ENCODE results near the gene MTHFD1L. TPM values are rescaled to one million over a fixed set of nuclear protein-coding genes. Genes with fewer than 3 reads are reported as not detected.

MTHFD1L gene
- total RNA-seq, 2 donors from 2014 or later = 3.1 to 18.7 TPM

DNA sequence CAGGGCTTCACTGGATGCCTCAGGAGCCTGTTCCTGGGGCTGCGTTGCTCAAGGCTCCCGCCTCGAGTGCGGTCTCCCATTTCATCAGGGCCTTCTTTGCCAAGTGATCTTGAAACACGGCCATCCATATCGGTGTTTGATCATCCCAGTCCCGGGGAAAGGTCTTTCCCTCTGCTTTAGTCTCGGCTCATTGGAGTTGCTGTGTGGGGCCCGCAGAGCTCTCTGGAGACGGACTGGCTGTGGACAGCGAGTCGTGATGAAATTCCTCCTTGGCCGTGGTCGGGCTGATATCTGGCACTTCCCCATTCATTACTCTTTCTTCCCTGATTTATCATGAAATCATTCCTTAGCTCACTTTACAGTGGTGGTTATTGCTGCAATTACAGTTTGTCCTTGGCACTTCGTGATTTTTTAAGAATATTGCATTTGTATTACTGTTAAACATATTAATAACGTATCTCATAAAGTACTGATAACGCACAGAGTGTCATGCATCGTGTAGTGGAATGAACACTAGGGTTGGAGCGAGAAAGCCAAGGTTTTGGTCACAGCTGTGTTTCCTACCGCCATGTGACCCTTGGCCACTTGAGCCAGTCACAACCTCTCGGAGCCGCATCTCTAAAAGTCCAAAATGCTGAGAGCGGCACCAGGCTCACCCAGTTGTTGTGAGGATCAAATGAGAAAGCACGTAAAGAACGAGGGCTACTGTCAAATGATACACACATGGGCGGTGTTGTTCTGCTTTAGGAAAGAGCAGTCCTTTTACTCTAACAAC is 71.8 kb downstream of the MTHFD1L start:
- no peaks in the 10 kb centered on the region for H3K27me3 ChIP-seq (replicated peaks; ENCODE audit: insufficient read depth)
- 69% methylated on average over 26 of the region's 26 CpGs for WGBS
- H3K4me1 ChIP-seq (replicated peaks) = no peaks in the 10 kb centered on the region
- TF ChIP-seq, protein P1, sequence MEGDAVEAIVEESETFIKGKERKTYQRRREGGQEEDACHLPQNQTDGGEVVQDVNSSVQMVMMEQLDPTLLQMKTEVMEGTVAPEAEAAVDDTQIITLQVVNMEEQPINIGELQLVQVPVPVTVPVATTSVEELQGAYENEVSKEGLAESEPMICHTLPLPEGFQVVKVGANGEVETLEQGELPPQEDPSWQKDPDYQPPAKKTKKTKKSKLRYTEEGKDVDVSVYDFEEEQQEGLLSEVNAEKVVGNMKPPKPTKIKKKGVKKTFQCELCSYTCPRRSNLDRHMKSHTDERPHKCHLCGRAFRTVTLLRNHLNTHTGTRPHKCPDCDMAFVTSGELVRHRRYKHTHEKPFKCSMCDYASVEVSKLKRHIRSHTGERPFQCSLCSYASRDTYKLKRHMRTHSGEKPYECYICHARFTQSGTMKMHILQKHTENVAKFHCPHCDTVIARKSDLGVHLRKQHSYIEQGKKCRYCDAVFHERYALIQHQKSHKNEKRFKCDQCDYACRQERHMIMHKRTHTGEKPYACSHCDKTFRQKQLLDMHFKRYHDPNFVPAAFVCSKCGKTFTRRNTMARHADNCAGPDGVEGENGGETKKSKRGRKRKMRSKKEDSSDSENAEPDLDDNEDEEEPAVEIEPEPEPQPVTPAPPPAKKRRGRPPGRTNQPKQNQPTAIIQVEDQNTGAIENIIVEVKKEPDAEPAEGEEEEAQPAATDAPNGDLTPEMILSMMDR (IDR thresholded peaks at IDR 0.05) = no peak
- TF ChIP-seq POLR2AphosphoS5 (IDR thresholded peaks at IDR 0.05) = no peak
- TF ChIP-seq POLR2A (IDR thresholded peaks at IDR 0.05) = no peak
- no peak for DNase-seq (ENCODE audit: low spot score)
- no peaks in the 10 kb centered on the region for H3K36me3 ChIP-seq
- H3K4me3 ChIP-seq = no peak overlapping the region
- no peaks in the 10 kb centered on the region for H3K9me3 ChIP-seq
- H3K27ac ChIP-seq = no peak overlapping the region
- intact Hi-C loops (cut with DNase I) = no loop called here

DNA sequence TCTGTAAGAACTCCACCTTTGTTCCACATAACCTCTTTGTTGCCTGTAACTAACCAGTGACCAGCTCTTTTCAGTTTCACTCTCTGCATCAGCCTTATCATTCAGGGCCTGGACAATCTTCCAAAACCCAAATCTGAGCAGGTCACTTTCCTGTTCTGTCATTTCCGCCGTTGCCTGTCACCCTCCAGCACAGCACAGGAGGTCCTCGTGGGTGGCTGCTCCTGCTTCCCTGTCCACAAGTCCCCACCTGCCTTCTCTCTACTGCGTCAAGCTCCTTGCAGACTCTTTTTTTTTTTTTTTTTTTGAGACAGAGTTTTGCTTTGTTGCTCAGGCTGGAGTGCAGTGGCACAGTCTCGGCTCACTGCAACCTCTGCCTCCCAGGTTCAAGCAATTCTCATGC is 73.9 kb downstream of the MTHFD1L start:
- 60% methylated on average over 5 of the region's 5 CpGs for WGBS
- Histone ChIP-seq H3K27me3 (replicated peaks; ENCODE audit: insufficient read depth) (no peaks in the 10 kb centered on the region), H3K4me3 (no peak overlapping the region), H3K4me1 (replicated peaks) (no peaks in the 10 kb centered on the region), H3K27ac (no peak overlapping the region), H3K36me3 (no peaks in the 10 kb centered on the region), H3K9me3 (no peaks in the 10 kb centered on the region)
- intact Hi-C loops (cut with DNase I) = no loop called here
- TF ChIP-seq, protein P1 (IDR thresholded peaks at IDR 0.05) = no peak
- no peak for TF ChIP-seq POLR2A (IDR thresholded peaks at IDR 0.05)
- TF ChIP-seq POLR2AphosphoS5 (IDR thresholded peaks at IDR 0.05) = no peak
- no peak for DNase-seq (ENCODE audit: low spot score)

DNA sequence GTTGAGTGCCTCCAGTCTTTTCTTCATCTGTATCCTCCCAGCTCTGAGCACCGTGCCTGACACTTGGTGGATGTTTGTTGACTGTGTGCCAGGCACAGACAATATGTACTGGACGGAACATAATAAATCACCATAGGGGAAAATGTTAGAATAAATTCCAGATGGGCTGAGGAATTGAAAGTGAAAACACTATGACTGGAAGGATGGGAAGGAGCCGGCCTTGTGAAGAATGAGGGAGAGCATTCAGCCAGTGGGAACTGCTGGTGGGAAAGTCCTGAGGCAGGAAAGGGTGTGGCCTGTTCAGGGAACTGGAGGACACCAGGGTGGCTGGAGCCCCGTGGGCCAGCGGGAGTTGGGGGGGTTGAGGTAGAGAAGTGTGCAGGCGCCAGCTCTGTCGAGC is 75.4 kb downstream of the MTHFD1L start:
- no peak for TF ChIP-seq POLR2AphosphoS5 (IDR thresholded peaks at IDR 0.05)
- TF ChIP-seq, protein P1 (IDR thresholded peaks at IDR 0.05) = no peak
- TF ChIP-seq POLR2A (IDR thresholded peaks at IDR 0.05) = no peak

DNA sequence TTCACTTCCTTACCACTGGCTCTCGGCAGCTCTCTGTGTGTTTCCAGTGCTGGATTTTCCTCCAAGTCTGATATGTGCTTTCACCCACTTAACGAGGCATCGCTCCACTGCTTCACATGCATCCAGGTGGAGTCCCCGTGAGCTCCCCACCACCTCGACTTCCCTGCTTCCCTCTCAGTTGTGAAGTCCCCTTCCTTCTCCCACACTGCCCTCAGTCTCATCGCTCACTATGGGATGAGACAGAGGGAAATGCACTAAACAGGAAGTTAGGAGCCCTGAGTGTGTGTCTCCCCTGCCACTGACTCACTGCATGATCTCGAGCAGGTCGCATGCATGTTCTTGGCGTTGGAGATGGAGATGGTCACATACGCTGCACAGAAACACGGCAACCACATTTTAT is 84.0 kb downstream of the MTHFD1L start:
- Histone ChIP-seq H3K27ac (no peak overlapping the region), H3K4me3 (no peak overlapping the region), H3K4me1 (replicated peaks) (no peaks in the 10 kb centered on the region), H3K27me3 (replicated peaks; ENCODE audit: insufficient read depth) (no peaks in the 10 kb centered on the region), H3K9me3 (no peaks in the 10 kb centered on the region), H3K36me3 (no peaks in the 10 kb centered on the region)
- WGBS = 83% methylated on average over 11 of the region's 11 CpGs
- TF ChIP-seq POLR2AphosphoS5 (IDR thresholded peaks at IDR 0.05) (no peak), POLR2A (IDR thresholded peaks at IDR 0.05) (no peak)
- TF ChIP-seq, protein P1 (IDR thresholded peaks at IDR 0.05) = no peak
- no peak for DNase-seq (ENCODE audit: low spot score)
- intact Hi-C loops (cut with DNase I) = no loop called here

More for the DNA sequence above, 75.4 kb downstream of the MTHFD1L start:
- intact Hi-C loops (cut with DNase I) = no loop called here
- no peak overlapping the region for H3K4me3 ChIP-seq
- H3K4me1 ChIP-seq (replicated peaks) = no peaks in the 10 kb centered on the region
- DNase-seq (ENCODE audit: low spot score) = no peak
- no peaks in the 10 kb centered on the region for H3K36me3 ChIP-seq
- H3K27me3 ChIP-seq (replicated peaks; ENCODE audit: insufficient read depth) = no peaks in the 10 kb centered on the region
- H3K9me3 ChIP-seq = no peaks in the 10 kb centered on the region
- 60% methylated on average over 7 of the region's 7 CpGs for WGBS
- no peak overlapping the region for H3K27ac ChIP-seq

DNA sequence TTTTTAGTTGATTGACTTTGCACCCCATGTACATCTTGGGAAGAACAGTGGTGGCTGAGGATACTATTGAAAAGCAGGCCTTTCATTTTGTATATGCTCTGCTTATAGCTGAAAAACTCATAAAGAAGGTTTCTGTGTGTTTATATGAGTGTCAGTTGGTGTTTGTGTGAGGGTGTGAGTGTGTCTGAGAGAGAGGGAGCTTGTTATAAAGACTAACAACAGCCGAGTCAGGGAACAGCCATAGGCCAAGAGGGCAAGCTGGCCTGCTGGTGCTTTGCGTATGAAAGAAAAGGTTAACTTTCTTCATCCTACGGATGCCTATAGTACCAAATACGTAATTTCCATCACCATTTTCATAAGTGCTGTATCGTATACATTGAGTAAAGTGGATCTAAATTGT is 88.3 kb downstream of the MTHFD1L start:
- no peak overlapping the region for H3K27ac ChIP-seq
- H3K27me3 ChIP-seq (replicated peaks; ENCODE audit: insufficient read depth) = no peaks in the 10 kb centered on the region
- no peak overlapping the region for H3K4me3 ChIP-seq
- no peaks in the 10 kb centered on the region for H3K36me3 ChIP-seq
- H3K9me3 ChIP-seq = no peaks in the 10 kb centered on the region
- TF ChIP-seq POLR2AphosphoS5 (IDR thresholded peaks at IDR 0.05) (no peak), POLR2A (IDR thresholded peaks at IDR 0.05) (no peak)
- TF ChIP-seq, protein P1 (IDR thresholded peaks at IDR 0.05) = no peak
- intact Hi-C loops (cut with DNase I) = no loop called here
- 90% methylated on average over 5 of the region's 5 CpGs for WGBS
- DNase-seq (ENCODE audit: low spot score) = no peak
- H3K4me1 ChIP-seq (replicated peaks) = no peaks in the 10 kb centered on the region
